Glomerular endothelial cell (primary cell): ENCODE measurements around the gene DTHD1. TPM values are rescaled to one million over a fixed set of nuclear protein-coding genes. Genes with fewer than 3 reads are reported as not detected.

ENCODE experiments used
- DNase-seq: peaks from one replicate; pipeline ENCODE4 v3.0.0-alpha.2; 2011; ENCODE audit warnings: low read depth, low spot score; ENCODE audit errors: extremely low read depth
- total RNA-seq: library from RNA; depleted of rRNA; stranded (reverse); fragments of >200 nt; gene quantifications from 2 replicates; pipeline ENCODE4 v1.2.3, GENCODE V29; 2015

The DTHD1 gene
- not detected in 2 replicates for total RNA-seq

GRCh38 chr4:36281384-36282106 is at the start of gene DTHD1:
DTHD1 (plus strand) TSS chr4:36281616; CDS start chr4:36281759, 143 bp downstream.
- DNase-seq = no peak

DNA sequence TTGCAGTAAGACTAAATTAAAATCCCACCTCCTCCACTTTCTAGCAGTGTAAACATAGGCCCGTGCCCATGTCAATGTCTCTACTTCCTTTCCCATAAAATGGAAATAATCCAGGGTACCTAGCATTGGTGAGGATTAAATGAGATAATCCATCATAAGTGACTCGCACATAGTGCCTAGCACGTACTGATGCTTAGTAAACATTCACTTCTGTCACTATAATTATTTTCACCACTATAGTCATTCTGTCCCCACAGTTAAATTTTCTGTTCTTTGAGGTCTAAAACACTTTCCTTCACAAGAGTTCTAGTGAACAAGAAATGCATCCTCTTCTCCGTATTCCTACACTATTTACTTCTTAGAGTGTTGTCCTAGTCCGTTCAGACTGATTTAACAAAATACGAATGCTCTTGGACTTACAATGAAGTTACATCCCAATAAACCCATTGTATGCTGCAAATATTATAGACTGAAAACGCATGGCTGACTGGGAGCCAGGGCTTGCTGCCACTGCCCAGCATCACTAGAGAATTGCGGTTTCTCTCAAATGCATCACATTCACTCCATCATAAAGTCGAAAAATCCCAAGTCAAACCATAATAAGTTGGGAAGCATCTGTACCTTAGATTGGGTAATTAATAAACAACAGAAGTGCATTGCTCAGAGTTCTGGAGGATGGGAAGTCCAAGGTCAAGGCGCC is 47.7 kb upstream of the DTHD1 start:
- DNase-seq = no peak

GRCh38 chr4:36235306-36235705 is 46.1 kb upstream of the DTHD1 start:
- DNase-seq = no peak

DNA sequence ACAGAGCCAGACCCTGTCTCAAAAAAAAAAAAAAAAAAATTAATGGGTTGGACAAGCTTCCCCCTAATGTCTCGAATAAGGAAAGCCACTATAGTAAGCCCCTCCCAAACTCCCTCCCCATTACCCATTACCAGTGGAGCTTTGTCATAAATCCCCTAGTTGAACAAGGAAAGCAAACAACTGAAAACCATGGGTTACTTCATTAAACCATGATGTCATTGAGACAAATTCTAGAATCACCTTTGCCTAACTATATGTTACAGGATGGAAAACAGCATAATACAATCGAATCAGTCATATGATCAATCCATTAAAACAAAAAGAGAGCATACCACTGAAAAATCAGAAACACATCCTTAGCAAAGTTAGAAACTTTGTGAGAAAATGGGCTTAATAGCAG is 45.3 kb upstream of the DTHD1 start:
- DNase-seq = no peak

- no peak for DNase-seq
Observed at GRCh38 chr4:36237366-36238313, 43.8 kb upstream of the DTHD1 start.

DNA sequence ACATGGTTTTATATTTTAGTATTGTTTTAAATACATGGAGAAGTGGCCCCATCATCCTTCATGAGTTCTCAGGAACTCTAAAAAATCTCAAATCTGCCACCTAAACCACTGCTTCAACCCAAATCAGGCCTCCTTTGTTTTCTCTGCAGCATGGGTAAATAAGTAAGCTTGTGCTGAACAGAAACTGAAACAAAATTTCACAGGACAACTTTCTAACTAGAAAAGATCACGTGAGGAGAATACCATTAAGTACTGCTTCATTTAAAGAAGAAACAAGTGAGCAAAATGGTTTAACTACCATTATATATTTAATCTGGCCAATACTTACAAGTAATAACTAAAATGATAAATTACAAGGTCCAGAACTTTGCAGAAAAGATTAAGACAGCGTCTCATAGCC is 39.6 kb upstream of the DTHD1 start:
- DNase-seq = no peak

- DNase-seq = no peak
Observed at GRCh38 chr4:36242629-36243354, 38.6 kb upstream of the DTHD1 start.

GRCh38 chr4:36243355-36244256 is 37.8 kb upstream of the DTHD1 start:
- no peak for DNase-seq

DNA sequence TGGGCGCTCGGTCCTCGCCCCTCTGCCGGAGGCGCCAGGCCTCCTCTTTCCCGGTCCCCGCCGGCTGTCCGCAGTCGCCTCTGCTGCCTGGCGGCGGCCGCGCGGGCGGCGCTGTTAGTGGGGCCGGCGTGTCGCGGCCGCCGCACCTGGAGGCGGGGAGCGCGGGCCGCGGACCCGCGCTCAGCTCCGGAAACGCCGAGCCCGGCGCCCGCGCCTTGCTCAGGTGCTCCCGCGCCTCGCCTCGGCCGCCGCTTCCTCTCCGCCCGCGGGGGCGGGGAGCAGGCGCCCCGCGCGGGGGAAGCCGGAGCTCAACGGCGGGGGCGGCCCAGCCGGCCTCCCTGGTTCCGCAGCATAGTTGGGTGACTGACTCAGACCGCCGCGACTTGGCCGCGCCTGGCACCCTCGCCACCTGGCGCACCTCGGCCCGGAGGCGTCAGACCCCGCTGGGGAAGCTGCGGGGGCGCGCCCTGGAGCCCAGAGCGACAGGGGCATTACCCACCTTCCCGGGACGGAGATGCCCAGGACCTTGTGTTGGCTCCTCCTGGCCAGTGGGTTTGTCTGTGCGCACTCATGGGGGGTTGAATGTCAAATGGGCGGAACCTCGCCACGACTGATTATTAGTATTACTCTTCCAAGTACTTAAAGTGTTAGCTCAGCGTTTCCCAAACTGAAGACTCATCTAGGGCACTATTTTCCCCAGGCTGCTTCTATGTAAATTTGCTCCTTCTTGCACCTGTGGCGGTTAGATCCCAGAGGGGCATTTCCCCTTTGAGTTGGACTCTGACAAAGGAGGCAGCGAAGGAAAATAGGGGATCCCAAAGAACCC is 36.9 kb upstream of the DTHD1 start, which contains the start of gene ARAP2:
ARAP2 (minus strand) TSS at position 258 of the 826 bp plus-strand sequence. CDS start 15,028 bp downstream, outside the sequence.
- DNase-seq = no peak

GRCh38 chr4:36249610-36250009 is 31.8 kb upstream of the DTHD1 start:
- DNase-seq = no peak

GRCh38 chr4:36251983-36252382 is 29.4 kb upstream of the DTHD1 start:
- DNase-seq = no peak

DNA sequence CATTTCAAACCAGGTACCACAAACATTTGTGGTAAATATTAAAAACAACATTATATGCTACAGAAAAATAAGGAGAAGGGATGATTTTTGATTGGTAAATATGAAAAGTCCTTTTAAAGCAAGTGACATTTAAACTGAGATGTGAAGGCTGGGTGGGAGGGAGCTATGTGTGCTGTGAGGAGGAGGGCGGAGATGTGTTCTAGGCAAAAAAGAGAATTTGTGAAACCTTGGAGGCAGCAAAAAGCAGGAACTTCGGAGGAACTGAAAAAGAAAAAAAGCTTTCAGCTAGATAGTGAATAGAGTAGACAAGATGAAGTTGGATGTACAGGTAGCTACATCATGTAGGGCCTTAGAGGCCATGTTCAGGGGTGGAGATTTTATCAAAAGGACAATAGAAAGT is 27.0 kb upstream of the DTHD1 start:
- DNase-seq = no peak

- no peak for DNase-seq
Observed at GRCh38 chr4:36255577-36255976, 25.8 kb upstream of the DTHD1 start.

DNA sequence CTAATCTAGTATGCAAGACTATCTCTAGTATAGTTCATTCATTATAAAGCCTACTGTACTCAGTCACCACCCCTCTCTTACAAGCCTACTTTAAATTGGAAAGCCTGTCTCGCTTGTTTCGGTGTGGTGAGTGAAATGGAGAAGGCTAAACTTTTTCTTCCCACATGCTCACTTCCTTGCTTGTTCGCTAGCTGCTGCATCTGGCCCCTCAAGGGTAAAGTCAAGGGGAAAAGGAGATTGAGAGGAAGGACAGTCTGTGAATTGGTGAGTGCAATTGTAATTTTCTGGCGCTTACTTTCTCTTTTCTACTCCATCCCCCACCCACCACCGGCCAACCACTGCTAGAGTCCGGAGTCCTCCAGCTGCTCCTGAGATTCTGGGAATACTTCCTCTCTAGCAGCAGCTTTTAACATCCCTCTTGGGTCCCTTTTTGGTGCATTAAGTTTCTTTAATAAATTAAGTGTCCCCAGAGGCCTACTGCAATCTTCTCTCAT is 25.0 kb upstream of the DTHD1 start:
- DNase-seq = no peak

- DNase-seq = no peak
Observed at GRCh38 chr4:36260731-36261130, 20.7 kb upstream of the DTHD1 start.

GRCh38 chr4:36264207-36264826 is 17.1 kb upstream of the DTHD1 start:
- no peak for DNase-seq

- no peak for DNase-seq
Observed at GRCh38 chr4:36267486-36268268, 13.7 kb upstream of the DTHD1 start.
